HG02884 (cell line): ENCODE measurements around the gene NKX1-1.
"Not testable (repeated sequence)": the region's sequence is repeated elsewhere in the genome, so short reads cannot be mapped to it uniquely, and the experiment has no call there.

ENCODE experiments used
- ATAC-seq: cut with Tn5 transposase; IDR thresholded peaks from one replicate; pipeline ENCODE4 v1.9.1; 2021; ENCODE audit warnings: mild to moderate bottlenecking, moderate library complexity; ENCODE audit not compliant: unreplicated experiment

Gene NKX1-1

DNA sequence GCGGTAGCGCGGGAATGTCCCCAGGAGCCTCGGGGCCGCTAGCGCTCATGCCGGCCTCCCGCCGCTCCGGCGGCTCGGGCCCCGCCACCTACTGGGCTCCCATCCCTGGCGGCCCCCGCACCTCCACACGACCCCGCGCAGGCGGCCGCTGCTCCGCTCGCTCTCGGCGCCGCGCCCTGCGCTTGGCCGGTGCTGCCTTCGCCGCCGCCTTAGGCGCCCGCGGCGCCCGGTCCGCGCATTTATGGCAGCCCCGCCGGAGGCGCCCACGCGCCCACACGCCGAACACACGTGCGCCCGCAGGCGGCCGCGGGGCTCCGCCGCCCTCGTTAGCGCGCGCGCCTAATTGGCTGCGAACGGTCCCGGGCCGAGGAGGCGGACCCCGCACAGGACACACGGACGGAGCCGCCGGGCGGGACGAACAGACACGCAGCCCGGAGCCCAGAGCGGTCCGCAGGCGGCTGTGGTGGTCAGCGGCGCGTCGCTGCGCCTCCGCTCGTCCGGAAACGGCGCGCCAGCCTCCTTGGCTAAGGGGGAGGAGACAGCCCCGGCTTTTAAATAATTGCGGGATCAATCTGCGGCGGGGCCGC is at the start of gene NKX1-1:
Gene NKX1-1 (minus strand): TSS at position 49 of the 587 bp plus-strand sequence. CDS start 0 bp downstream, at position 49.
- ATAC-seq, result no peak

DNA sequence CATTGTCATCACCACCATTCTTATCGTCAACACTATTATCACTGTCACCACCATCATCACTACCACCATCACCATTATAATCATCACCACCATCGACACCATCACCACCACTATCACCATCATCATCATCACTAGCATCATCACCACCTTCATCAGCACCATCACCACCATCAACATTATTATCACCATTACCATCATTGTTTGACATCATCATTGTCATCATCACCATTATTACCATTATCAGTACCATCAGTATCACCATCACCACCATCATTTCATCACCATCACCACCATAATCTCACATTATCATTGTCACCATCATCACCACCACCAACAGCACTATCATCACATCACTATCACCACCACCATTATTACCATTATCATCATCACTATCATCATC is 47.5 kb upstream of the NKX1-1 start:
- no peak for ATAC-seq

DNA sequence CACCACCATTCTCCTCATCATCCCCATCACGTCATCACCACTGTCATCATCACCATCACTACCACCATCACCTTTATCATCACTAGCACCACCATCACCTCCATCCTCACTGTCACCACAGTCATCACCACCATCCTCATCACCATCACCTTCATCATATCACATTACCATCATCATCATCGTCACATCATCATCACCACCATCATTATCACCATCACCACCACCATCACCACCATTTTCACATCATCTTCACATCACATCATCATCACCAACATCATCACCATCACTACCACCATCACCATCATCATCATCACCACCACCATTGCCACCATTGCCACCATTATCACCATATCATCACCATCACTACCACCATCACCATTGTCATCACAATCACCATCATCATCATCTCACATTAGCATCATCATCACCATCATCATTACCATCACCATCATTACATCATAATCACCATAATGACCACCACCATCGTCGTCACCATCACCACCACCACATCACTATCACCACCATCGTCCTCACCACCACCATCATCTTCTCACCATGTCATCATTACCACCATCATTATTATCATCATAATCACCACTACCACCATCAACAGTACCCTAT is 46.3 kb upstream of the NKX1-1 start:
- ATAC-seq, result no peak

DNA sequence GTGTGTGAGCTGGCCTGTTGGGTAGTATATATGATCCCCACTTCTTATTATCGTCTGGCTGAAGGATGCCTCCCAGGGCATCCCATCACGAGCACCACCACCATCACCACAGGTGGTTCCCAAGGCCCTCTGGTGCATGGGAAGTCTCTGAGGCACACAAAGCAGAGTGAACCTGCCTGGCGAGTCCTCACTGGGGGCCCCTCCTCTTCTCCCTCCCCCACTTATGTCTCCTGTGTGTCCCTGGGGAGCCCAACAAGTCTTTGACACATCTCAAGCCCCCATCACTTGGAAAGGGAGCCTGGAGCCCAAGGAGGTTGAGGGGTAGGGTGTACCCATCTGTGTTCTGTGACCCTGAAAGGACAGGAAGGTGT is 45.5 kb upstream of the NKX1-1 start:
- no peak for ATAC-seq

DNA sequence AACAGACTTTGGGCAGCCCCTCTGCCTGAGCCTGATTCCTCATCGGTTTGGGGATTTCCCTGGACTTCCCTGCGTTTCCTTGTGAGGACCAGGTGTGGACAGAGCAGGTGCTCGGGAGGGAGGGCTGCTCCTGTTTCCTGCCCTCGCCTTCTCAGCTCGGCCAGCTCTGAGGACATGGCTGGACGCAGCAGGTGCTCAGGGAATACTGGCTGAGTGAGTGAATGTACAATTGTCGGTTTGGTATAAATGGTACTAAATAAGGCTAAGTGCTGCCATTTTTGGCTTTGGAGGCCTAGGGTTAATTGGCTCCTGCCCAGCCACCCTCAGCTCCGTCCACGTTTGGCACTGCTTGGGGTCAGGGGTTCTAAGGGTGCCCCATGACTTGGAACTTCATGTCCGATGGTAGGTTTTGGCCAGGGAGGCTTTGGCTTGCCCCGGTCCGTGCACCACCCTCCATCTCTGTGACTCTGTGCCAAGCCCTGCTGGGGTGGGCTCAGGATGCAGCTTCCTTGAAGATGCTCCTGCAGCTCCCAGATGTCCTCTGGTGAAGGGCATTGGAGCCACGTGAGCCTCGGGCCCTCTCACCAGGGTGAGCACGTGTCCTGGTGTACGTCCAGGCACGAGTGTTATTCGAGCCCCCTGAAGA is 45.0 kb upstream of the NKX1-1 start:
- no peak for ATAC-seq

DNA sequence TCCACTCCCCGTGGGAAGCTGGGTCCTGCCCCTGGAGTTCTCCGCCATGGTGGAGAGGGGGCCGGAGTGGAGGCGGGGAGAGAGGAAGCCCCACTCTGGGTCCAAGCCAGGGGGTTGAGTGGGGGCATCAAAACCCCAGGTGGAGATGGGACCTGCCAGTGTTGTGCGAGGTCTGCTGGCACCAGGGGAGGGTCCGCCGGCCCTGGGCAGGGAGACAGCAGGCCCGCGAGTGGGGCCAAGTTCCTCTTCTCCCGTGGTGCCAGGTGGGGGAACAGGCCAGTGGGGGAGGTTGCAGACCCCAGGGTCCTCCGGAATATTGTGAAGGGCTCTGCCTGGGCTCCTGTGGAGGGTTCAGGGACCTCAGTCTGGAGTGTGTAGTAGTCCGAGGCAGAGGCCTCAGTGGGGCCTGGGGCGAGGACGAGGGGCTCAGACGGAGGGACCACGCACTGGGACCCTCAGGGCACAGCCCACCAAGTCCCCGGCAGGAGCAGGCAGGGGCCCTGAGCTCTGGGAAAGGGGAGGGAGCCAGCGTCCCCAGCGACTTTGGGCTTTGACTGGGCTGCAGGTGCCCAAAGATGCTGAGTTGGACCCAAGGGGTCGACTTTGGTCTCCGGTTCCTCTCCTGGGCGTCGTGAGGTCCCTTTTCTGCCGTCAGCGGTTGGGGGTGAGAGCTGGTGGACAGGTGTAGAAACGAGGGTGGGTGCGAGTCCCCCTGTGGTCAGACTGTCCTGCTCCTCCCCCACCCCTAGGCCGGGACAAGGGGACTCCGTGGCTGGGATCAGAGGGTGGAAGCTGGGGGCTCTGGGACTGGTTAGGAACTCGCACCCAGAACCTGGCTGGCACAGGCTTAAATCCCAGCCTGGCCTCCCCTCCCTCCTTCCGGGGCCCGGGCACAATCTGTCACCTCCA is 43.8 kb upstream of the NKX1-1 start:
- ATAC-seq, result no peak

DNA sequence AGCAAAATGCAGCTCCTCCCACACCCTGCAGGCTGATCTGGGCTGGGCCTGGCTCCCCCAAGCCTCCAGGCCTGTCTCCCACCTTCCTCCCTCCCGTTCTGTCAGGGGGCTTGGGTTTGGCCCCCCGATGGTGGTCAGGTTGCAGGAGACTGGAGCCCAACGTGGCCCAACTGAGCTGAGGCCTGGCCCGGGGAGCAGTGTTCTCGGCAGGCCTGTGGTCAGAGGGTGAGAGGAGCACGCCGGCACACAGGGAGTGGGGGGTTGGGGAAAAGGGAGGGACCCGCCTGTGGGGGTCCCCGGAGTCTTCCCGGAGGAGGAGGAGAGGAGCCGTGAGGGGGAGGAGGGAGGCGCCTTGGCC is 43.2 kb upstream of the NKX1-1 start:
- no peak for ATAC-seq

DNA sequence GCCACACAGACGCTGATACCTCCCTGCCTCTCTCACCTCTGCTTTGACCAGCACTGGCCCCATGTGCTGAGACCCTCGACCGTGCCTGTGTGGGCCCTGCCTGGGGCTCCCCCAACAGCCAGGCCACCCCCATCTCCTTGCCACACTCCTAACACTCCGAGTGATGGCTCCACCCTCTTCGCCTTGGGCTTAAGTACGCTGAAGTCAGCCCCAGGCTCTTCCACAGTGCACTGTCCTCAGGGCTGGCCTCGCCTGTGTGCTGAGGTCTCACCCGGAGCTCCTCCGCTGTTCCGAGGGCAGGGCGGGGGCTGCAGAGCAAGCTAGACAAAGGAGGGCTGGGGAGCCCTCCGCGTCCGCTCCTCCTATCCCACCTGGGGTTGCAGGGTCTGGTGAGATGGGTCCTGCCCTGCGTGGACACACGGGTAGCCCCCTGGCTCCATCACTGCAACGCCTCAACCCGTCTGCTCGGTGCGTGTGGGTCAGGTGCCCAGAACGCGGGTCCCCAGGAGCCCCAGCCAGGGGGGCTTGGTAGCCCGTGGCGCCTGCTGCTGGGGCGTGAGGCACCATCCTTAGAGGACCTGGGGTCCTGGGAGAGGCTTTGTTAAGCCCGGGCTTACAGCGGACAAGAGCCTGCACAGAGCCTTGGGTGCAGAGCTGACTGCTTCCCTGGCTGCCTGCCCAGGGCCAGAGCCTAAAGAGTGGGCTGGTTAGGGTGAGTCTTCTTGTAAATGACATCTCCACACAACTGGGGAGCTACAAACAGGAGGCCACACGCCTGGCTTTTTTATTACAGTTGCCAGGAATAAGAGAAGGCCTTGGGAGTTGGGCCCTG is 42.6 kb upstream of the NKX1-1 start:
- no peak for ATAC-seq

DNA sequence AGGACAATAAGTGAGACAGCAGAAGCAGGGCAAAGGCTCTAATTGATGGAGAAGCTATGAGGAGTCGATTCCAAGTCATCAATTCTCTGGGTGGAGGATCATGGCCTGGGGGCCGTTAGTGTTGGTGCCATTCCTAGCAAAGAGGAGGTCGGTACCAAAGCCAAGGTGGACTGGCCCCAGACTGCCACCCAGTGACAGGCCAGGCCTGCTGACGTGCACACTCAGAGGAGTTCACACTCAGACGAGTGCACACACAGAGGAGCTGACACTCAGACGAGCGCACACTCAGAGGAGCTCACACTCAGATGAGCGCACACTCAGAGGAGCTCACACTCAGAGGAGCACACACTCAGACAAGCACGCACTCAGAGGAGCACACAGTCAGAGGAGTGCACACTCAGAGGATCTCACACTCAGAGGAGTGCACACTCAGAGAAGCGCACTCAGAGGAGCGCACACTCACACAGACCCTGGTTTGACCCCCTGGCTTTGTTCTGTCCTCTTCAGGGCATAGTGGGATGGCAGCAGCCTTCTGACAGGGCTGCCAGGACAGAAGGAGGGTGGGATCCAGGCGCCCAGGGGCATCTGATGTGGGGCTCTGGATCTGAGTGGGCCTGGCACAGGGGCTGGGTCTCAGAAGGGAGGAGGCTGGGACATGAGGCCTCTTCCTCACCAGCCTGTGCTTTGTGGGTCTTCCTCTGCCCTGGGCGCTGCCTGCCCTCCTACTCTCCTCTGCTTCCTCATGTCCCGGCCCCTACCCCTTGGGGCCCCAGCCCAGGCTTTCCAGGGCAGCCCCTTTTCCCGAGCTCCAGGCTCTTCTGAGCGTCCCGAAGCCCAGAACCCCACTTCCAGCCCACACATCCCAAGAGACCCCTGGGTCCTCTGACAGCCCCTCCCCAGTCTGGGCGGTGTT is 41.7 kb upstream of the NKX1-1 start:
- ATAC-seq, result no peak

DNA sequence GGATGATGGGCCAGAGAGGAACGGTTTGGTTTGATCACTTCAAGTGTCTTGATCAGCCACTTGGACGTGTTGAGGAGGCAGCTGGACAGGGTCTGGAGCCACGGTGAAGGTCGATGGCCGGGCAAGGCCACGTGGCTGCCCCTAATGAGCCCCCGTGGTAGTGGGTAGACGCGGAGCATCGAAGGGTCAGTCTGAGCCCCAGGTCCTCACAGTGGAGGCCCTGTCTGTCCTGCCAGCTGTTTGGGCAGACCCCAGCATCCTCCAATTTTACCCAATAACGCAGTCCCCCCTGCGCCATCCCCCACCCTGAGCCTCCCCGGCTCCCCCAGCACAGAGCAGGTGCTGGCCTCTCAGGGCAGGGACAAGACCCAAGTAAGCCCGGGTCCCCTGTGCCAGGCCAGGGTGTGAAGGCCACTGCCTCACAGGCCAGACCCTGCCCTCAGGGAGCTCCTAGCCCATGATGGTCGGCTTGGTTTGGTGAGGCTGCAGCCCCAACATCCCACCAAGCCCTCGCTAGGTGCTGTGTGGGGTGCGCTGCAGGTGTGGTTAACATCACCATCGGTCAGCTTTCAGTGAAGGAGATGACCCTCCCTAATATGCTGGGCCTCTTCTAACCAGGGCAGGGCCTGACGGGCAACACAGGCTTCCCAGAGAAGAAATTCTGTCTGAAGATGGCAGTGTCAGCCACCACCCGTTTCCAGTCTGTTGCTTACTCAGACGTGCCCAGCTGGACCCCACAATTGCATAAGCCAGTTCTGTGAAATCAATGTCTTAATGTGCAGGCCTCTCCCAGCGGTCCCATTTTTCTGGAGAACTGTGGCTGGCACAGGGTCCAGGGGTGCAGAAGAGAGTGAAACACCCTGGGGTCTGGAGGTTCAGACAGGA is 40.5 kb upstream of the NKX1-1 start:
- ATAC-seq, result no peak

DNA sequence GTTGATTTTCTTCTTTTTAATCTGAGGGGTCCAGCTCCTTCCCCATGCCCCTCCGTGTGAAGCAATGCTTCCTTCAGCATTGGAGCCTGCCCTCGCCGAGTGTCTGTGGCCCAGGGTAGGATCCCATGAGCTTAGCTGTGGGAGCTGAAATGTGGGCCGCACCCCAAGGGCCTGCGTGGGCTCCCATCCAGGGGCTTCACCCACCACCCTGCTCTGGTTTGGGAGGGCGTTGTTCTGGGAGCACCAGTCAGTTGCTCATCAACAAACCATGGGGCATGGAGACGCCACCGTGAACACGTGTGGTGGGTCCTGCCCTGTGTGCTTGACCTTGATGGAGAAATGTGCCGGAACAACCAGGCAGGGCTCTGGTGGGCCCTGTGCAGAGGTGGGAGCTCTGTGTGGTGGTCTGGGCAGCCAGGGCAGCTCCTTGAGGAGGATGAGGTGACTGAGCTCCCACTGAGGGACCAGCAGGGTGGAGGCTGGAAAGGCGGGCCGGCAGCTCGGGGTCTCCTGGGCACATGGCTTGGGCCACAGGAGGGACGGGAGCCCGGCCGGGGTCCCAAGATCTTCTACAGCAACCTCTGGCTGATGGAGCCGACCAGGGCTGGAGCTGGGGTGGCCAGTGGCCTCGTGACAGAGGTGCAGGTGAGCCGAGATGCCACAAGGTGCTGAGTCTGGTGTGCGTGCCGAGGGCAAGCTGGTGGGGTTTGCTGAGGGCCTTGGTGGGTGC is 39.6 kb upstream of the NKX1-1 start:
- ATAC-seq, result no peak

DNA sequence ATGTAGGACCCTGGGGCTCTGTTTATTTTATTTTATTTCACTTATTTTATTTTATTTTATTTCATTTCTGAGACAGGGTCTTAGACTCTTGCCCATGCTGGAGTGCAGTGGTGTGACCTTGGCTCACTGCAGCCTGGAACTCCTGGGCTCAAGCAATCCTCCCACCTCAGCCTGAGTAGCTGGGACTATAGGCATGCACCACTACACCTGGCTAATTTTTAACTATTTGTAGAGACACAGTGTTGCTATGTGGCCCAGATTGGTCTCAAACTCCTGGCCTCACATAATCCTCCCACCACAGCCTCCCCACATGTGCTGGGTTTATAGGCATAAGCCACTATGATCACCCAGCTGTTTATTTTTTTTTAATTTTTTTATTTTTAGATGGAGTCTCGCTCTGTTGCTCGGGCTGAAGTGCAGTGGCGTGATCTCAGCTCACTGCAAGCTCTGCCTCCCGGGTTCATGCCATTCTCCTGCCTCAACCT is 37.5 kb upstream of the NKX1-1 start:
- not testable (repeated sequence) for ATAC-seq

DNA sequence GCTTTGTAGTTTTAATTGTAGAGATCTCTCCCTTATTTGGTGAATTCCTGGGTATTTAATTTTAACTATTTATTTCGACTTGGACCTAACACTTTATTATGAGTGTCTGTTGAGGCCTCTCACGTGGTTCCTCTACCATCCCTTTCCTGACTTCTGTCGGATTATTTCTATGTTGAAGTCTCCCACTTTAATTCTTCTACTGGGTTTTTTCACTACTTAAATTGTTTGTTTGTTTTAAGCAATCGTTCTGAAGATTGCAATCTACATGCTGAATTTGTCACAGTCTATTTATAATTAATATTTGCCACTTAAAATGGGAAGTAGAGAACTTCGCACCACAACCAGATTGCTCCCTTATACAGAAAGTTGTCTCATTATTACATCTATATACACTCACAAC is 20.8 kb upstream of the NKX1-1 start:
- no peak for ATAC-seq

DNA sequence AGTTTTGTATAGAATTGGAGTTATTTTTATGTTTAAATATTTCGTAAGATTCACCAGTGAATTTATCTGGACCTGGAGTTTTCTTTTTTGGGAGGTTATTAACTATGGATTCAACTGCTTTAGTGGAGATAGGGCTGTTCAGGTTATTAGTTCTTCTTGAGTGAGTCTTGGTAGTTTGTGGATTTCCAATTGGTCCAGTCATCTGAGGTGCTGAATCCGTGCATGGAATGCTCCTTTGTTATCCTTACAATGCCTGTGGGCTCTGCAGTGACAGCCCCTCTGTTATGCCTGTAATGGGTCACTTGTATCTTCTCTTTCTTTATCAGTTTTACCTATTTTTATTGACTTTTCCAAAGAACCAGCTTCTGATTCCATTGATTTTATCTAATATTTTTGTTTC is 15.4 kb upstream of the NKX1-1 start:
- no peak for ATAC-seq

DNA sequence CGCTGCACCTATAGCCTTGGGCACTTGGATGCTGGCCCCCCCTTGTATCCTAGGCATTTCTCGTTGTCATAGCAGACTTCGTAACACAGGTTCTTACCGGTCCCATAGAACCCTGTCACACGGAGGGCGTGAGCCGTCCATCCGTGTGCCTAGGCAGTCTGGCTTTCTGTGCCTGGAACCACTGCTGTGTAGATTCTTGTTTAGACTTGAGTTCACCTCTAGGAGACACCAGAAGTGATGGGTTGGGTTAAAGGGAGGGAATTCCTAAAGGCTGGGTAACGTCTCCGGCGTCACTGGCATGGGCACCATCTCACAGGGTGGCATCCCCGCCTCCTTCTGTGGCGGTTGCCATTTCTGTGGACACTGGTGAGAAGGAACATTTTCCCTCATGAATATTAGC is 13.5 kb upstream of the NKX1-1 start:
- no peak for ATAC-seq

DNA sequence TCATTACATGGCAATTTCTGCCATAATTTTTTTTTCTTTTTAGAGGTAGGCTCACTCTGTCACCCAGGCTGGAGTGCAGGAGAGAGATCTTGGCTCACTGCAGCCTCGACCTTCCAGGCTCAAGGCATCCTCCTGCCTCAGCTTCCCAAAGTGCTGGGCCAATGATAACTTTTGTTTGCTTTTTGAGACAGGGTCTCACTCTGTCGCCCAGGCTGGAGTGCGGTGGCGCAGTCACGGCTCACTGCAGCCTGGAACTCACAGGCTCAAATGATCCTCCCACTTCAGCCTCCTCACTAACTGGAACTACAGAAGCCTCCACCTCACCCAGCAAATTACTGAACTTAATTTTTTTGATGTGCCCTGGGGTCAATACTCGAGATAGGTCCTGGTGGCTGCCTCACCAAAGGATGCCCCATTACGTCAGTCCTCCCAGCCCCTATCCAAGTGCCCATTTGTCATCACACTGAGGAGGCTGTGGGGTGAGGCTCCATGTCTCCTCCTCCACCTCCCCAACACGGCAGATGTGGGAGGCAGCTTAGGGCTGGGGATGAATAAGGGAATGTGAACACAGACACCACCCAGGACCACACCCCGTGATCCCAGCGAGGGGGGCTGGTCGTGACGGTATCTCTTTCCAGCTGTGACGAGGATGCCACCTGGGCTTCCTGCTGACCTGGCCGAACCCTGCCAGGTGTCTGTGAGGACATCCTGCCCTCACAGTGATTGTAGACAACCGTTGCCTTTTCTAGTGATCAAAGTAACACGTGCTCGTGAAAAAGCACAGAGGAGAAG is 12.4 kb upstream of the NKX1-1 start:
- no peak for ATAC-seq
